Measurements from ENCODE around the gene GAK. TPM values are rescaled to one million over a fixed set of nuclear protein-coding genes. Genes with fewer than 3 reads are reported as not detected.
"Not testable (repeated sequence)": the region's sequence is repeated elsewhere in the genome, so short reads cannot be mapped to it uniquely, and the experiment has no call there.

The GAK gene
- total RNA-seq, 2 donors from 2014 or later: 38.1 to 43.2 TPM

- peak; percentile 9 to 13 for ATAC-seq
- intact Hi-C loops (cut with DNase I): loop anchor here in 1 of 2 donors (5.0 kb wide), 1 partner anchor 41 kb away; the partner anchor contains the start of gene DGKQ
Measured at GRCh38 chr4:931194-931959, 739 bp downstream of the GAK start.

GRCh38 chr4:930827-931193 lies 1.3 kb downstream of the GAK start:
- intact Hi-C loops (cut with DNase I): loop anchor here in 1 of 2 donors (5.0 kb wide), 1 partner anchor 41 kb away; the partner anchor contains the start of gene DGKQ
- no peak for DNase-seq
- ATAC-seq: no peak

More at GRCh38 chr4:931194-931959, 739 bp downstream of the GAK start:
- no peak for DNase-seq

- ATAC-seq (no peak), DNase-seq (no peak)
- intact Hi-C loops (cut with DNase I): loop anchor here in 1 of 2 donors (5.0 kb wide), 1 partner anchor 42 kb away; the partner anchor contains the start of gene DGKQ
Measured at GRCh38 chr4:930028-930551, 2.0 kb downstream of the GAK start.

- DNase-seq (no peak), ATAC-seq (no peak)
- intact Hi-C loops (cut with DNase I): no loop called here
Measured at GRCh38 chr4:929096-929765, 2.9 kb downstream of the GAK start.

GRCh38 chr4:927566-927965 lies 4.5 kb downstream of the GAK start:
- DNase-seq; ATAC-seq; intact Hi-C loops (cut with DNase I): not testable (repeated sequence)

GRCh38 chr4:926538-926937 lies 5.6 kb downstream of the GAK start:
- DNase-seq (no peak), ATAC-seq (no peak)
- intact Hi-C loops (cut with DNase I): no loop called here

GRCh38 chr4:925771-926500 lies 6.2 kb downstream of the GAK start:
- DNase-seq (no peak), ATAC-seq (no peak)
- intact Hi-C loops (cut with DNase I): no loop called here

- DNase-seq (no peak), ATAC-seq (peak in 1 of 2 donors; percentile 11)
- intact Hi-C loops (cut with DNase I): no loop called here
Measured at GRCh38 chr4:925171-925570, 6.9 kb downstream of the GAK start.

GRCh38 chr4:924107-925096 lies 7.7 kb downstream of the GAK start:
- DNase-seq (peak; percentile 51), ATAC-seq (peak; percentile 29 to 58)
- intact Hi-C loops (cut with DNase I): no loop called here

- ATAC-seq (no peak), DNase-seq (no peak)
- intact Hi-C loops (cut with DNase I): no loop called here
Measured at GRCh38 chr4:921830-922331, 10.2 kb downstream of the GAK start.

GRCh38 chr4:919004-919680 lies 13.0 kb downstream of the GAK start:
- DNase-seq; intact Hi-C loops (cut with DNase I); ATAC-seq: not testable (repeated sequence)

GRCh38 chr4:918591-918990 lies 13.5 kb downstream of the GAK start:
- ATAC-seq; intact Hi-C loops (cut with DNase I); DNase-seq: not testable (repeated sequence)

GRCh38 chr4:917992-918391 lies 14.1 kb downstream of the GAK start:
- DNase-seq: no peak
- no peak for ATAC-seq
- intact Hi-C loops (cut with DNase I): no loop called here

GRCh38 chr4:917466-917865 lies 14.7 kb downstream of the GAK start:
- ATAC-seq (no peak), DNase-seq (no peak)
- intact Hi-C loops (cut with DNase I): no loop called here

GRCh38 chr4:915595-915994 lies 16.5 kb downstream of the GAK start:
- intact Hi-C loops (cut with DNase I): no loop called here
- ATAC-seq: peak in 1 of 2 donors; percentile 40
- no peak for DNase-seq

- ATAC-seq: peak; percentile 38 to 44
- no peak for DNase-seq
Measured at GRCh38 chr4:915041-915474, 17.1 kb downstream of the GAK start.

GRCh38 chr4:914531-914930 lies 17.6 kb downstream of the GAK start:
- DNase-seq: no peak
- intact Hi-C loops (cut with DNase I): no loop called here
- ATAC-seq: no peak

More at GRCh38 chr4:915041-915474, 17.1 kb downstream of the GAK start:
- intact Hi-C loops (cut with DNase I): no loop called here

- no peak for ATAC-seq
- intact Hi-C loops (cut with DNase I): no loop called here
- DNase-seq: no peak
Measured at GRCh38 chr4:913280-913618, 18.9 kb downstream of the GAK start.

All from left cardiac atrium (tissue), 4 donors.